ENCODE data around the gene PPWD1.

The PPWD1 gene

GRCh38 chr5:65570598-65571226 is 7.6 kb downstream of the PPWD1 start:
- TF ChIP-seq TAF1 (IDR thresholded peaks at IDR 0.05; ENCODE audit: borderline replicate concordance, insufficient read depth, low read length) (no peak), POLR2AphosphoS5 (IDR thresholded peaks at IDR 0.05; ENCODE audit: low read depth, low read length) (no peak), FOXP2 (optimal IDR thresholded peaks at IDR 0.05; ENCODE audit: borderline replicate concordance, extremely low read depth, extremely low read length, insufficient read depth) (no peak), SIN3A (IDR thresholded peaks at IDR 0.05; ENCODE audit: borderline replicate concordance, insufficient read depth, low read length) (no peak)

DNA sequence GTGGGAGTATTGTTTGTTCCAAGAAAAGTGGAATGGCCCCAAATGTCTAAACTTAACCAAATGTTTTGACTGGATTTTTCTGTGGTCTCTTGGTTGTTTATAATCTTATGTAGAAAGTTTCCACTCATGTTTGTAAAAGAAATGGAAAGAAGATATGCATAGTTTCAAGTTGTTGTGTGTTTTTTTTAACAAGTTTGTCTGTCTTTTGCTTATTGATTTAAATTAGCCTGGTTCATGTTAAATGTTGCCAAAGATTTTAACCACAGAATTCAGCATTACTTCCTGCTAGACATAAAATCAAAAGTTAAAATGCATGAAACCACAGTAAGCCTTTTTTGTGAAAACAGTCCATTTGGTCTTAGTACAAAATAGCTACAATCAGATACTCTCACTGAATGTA is 14.0 kb downstream of the PPWD1 start:
- no peak for TF ChIP-seq TAF1 (IDR thresholded peaks at IDR 0.05; ENCODE audit: borderline replicate concordance, insufficient read depth, low read length)
- TF ChIP-seq SIN3A (IDR thresholded peaks at IDR 0.05; ENCODE audit: borderline replicate concordance, insufficient read depth, low read length): no peak
- TF ChIP-seq, protein P1, sequence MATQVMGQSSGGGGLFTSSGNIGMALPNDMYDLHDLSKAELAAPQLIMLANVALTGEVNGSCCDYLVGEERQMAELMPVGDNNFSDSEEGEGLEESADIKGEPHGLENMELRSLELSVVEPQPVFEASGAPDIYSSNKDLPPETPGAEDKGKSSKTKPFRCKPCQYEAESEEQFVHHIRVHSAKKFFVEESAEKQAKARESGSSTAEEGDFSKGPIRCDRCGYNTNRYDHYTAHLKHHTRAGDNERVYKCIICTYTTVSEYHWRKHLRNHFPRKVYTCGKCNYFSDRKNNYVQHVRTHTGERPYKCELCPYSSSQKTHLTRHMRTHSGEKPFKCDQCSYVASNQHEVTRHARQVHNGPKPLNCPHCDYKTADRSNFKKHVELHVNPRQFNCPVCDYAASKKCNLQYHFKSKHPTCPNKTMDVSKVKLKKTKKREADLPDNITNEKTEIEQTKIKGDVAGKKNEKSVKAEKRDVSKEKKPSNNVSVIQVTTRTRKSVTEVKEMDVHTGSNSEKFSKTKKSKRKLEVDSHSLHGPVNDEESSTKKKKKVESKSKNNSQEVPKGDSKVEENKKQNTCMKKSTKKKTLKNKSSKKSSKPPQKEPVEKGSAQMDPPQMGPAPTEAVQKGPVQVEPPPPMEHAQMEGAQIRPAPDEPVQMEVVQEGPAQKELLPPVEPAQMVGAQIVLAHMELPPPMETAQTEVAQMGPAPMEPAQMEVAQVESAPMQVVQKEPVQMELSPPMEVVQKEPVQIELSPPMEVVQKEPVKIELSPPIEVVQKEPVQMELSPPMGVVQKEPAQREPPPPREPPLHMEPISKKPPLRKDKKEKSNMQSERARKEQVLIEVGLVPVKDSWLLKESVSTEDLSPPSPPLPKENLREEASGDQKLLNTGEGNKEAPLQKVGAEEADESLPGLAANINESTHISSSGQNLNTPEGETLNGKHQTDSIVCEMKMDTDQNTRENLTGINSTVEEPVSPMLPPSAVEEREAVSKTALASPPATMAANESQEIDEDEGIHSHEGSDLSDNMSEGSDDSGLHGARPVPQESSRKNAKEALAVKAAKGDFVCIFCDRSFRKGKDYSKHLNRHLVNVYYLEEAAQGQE (IDR thresholded peaks at IDR 0.05; ENCODE audit: insufficient read depth in 1 of 2, low read depth in 2 of 2, low read length in 2 of 2): no peak
- no peak for TF ChIP-seq POLR2AphosphoS5 (IDR thresholded peaks at IDR 0.05; ENCODE audit: low read depth, low read length)
- TF ChIP-seq FOXP2 (optimal IDR thresholded peaks at IDR 0.05; ENCODE audit: borderline replicate concordance, extremely low read depth, extremely low read length, insufficient read depth): no peak

- TF ChIP-seq FOXP2 (optimal IDR thresholded peaks at IDR 0.05; ENCODE audit: borderline replicate concordance, extremely low read depth, extremely low read length, insufficient read depth) (no peak), TAF1 (IDR thresholded peaks at IDR 0.05; ENCODE audit: borderline replicate concordance, insufficient read depth, low read length) (no peak), POLR2AphosphoS5 (IDR thresholded peaks at IDR 0.05; ENCODE audit: low read depth, low read length) (no peak)
- TF ChIP-seq, protein P1 (IDR thresholded peaks at IDR 0.05; ENCODE audit: insufficient read depth in 1 of 2, low read depth in 2 of 2, low read length in 2 of 2): no peak
Observed at GRCh38 chr5:65588694-65589093, 25.6 kb downstream of the PPWD1 start.

DNA sequence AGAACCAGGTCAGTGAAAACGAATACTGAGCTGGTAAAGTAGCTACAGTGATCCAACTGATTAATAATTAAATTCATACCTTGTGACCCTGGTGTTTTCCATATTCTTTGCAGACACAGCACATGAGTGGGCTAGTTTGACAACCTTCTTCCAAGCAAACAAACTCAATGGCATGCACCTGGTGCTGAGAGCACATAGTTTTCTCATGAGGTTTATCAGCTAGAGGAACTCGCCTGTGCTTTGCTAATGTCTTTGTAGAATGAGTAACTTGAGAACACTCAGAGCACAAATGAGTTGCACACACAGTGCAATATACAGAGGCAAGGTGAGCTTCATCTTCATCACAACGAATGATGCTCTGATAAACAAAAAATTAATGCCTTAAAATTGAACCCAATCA is 48.4 kb downstream of the PPWD1 start:
- TF ChIP-seq, protein P1 (IDR thresholded peaks at IDR 0.05; ENCODE audit: insufficient read depth in 1 of 2, low read depth in 2 of 2, low read length in 2 of 2): no peak
- TF ChIP-seq TAF1 (IDR thresholded peaks at IDR 0.05; ENCODE audit: borderline replicate concordance, insufficient read depth, low read length) (no peak), FOXP2 (optimal IDR thresholded peaks at IDR 0.05; ENCODE audit: borderline replicate concordance, extremely low read depth, extremely low read length, insufficient read depth) (no peak), POLR2AphosphoS5 (IDR thresholded peaks at IDR 0.05; ENCODE audit: low read depth, low read length) (no peak), SIN3A (IDR thresholded peaks at IDR 0.05; ENCODE audit: borderline replicate concordance, insufficient read depth, low read length) (no peak)

DNA sequence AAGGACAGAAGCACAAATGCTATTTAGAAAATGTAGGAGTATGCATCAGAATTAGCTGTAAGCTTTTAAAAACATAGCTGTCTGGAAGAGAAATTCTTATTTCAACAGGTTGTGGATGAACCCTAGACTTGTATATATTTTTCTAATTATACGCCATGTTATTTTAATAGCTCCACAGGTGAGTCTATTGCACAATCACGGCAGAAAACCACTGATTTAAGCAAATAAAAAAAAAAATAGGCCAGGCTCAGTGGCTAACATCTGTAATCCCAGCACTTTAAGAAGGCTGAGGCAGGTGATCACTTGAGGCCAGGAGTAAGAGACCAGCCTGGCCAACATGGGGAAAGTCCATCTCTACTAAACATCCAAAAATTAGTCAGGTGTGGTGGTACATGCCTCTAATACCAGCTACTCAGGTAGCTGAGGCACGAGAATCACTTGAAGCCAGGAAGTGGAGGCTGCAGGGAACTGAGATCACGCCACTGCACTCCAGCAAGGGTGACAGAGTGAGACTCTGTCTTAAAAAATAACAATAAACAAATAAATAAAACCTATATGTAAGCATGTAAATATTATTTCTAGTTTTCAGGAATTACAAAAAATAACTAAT is 49.3 kb downstream of the PPWD1 start:
- TF ChIP-seq, protein P1 (IDR thresholded peaks at IDR 0.05; ENCODE audit: insufficient read depth in 1 of 2, low read depth in 2 of 2, low read length in 2 of 2): no peak
- no peak for TF ChIP-seq SIN3A (IDR thresholded peaks at IDR 0.05; ENCODE audit: borderline replicate concordance, insufficient read depth, low read length)
- no peak for TF ChIP-seq FOXP2 (optimal IDR thresholded peaks at IDR 0.05; ENCODE audit: borderline replicate concordance, extremely low read depth, extremely low read length, insufficient read depth)
- TF ChIP-seq TAF1 (IDR thresholded peaks at IDR 0.05; ENCODE audit: borderline replicate concordance, insufficient read depth, low read length): no peak
- TF ChIP-seq POLR2AphosphoS5 (IDR thresholded peaks at IDR 0.05; ENCODE audit: low read depth, low read length): no peak

Data from PFSK-1 (cell line).